NCI-H187 treated with DMSO at 0.1 percent for 48 hours (cell line): ENCODE measurements around the gene MINDY2.
"Not testable (repeated sequence)": the region's sequence is repeated elsewhere in the genome, so short reads cannot be mapped to it uniquely, and the experiment has no call there.

Source experiments
- DNase-seq: peaks from one replicate; lab custom pipeline; 2025; lab: John Stamatoyannopoulos, UW

The MINDY2 gene

GRCh38 chr15:58755350-58755749 is 15.8 kb upstream of the MINDY2 start:
- DNase-seq: no peak

DNA sequence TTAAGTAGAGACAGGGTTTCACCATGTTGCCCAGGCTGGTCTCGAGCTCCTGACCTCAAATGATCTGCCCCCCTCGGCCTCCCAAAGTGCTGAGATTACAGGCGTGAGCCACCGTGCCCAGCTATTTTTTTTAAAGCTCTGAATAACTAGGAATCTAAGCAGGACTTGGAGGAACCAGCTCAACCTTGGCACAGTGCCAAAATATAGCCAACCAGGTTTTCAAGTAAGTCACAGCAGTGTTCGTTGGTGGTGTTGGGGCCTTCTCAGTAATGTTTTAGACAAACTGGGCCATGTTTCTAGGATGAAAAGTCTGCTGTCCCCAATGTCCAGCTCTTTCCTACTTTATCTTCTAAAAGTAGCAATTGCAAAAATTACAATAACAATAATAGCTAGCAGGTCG is 15.1 kb upstream of the MINDY2 start:
- no peak for DNase-seq

DNA sequence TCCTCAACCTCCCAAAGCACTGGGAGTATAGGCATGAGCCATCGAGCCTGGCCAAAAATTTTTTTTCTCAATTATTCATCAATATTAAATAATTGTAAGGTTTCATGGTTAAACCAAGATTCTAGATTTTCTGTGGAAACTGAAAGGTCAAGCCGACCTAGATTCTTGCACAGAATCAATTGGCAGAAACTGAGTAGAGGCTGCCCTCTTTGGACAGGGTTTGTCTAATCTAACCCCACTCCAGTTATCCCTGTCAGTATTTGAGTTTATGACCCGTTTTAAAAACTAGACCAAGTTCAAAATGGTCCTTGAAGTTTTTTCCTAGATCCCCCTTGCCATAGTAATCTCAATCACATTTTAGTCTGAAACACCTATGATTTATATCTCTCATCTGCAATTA is 13.0 kb upstream of the MINDY2 start:
- no peak for DNase-seq

DNA sequence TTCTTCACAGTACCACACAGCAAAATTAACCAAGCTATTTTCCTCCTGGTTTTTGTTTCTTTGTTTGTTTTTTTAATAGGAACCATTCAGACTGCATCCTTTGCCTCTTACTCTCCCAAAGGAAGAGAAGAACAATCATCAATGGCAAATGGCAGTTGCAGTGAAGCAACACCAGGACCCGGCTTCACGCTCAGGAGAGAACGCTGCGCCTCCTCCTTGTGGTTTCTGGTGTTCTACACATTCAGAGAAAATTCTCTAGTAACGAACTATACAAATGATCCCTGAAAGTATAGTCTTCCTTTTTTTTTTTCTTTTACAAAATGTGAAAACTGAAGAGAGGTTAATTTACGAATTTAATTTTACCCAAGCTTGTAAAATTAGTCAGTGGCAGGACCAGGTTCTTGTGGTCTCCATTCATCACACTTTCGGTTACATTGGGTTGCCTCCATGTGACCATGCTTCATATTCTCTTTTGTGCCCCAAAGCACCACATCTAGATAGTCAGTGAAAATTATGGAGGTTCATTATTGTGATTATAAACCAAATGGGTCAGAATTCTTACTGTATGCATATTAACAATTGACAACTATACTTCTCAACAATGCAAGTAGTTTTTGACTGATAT is 10.6 kb upstream of the MINDY2 start:
- DNase-seq: no peak

- DNase-seq: no peak
Observed at GRCh38 chr15:58761010-58761388, 10.1 kb upstream of the MINDY2 start.

DNA sequence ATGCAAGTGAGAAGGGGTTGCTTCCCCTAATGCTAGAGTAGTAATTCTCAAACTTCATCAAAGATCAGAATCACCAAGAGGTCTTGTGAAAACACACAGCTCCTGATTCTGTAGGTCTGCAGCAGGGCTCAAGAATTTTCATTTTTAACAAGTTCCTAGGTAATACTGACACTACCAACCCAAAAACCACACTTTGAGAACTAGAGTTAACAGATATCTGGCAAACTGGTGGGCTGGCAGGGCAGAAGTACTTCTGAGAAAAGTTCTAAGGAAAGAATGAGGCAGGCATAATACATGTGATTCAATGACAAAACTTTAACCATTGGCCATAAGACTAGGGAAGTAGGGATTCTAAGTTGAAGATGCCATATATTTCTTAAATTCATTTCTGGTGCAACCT is 8.8 kb upstream of the MINDY2 start:
- no peak for DNase-seq

DNA sequence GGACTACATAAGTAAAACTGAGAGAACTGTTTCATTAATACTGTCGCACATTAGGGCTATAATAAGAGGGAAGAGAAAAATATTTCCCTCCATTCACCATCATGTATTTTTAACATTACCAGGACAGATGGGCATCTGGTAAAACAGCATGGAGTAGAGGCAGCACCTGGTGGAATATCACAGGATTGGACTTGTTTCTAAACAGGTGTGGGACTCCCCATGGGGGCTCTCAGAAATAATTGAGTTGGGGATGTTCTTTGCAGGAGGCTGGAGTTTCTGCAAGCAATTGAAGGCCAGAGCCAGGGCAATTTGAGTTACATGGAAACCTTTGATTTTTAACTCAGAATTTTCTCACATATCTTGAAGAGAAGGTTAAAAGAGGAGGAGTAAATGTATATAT is 8.4 kb upstream of the MINDY2 start:
- no peak for DNase-seq

DNA sequence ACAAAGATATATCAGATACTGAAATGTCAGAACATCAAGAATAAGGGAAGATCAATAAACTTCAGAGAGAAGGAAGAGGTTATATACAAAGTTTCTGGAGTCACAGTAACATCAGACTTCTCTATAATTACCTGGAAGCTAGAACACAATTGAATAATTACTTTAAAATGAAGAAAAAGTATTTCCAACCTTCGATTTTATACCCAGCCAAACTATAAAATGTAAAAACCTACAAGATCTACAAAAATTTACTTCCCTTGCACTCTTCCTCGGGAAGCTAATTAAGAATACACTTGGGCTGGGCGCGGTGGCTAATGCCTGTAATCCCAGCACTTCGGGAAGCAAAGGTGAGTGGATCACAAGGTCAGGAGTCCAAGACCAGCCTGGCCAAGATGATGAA is 6.6 kb upstream of the MINDY2 start:
- DNase-seq: no peak

DNA sequence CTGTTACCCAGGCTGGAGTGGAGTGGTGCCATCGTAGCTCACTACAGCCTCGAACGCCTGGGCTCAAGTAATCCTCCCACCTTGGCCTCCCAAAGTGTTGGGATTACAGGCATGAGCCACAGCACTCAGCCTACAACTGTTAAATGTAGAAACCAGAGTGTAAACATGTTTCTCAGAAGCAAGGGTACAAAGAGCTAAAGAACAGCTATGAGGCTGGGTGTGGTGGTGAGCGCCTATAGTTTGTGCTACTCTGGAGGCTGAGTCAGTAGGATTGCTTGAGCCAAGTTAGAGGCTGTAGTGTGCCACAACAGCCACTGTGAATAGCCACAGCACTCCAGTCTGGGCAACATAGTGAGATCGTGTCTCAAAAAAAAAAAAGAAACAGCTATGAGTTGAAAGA is 4.8 kb upstream of the MINDY2 start:
- DNase-seq: no peak

GRCh38 chr15:58768601-58769004 is 2.5 kb upstream of the MINDY2 start:
- DNase-seq: not testable (repeated sequence)

GRCh38 chr15:58770519-58770856 is 614 bp upstream of the MINDY2 start:
- DNase-seq: no peak

DNA sequence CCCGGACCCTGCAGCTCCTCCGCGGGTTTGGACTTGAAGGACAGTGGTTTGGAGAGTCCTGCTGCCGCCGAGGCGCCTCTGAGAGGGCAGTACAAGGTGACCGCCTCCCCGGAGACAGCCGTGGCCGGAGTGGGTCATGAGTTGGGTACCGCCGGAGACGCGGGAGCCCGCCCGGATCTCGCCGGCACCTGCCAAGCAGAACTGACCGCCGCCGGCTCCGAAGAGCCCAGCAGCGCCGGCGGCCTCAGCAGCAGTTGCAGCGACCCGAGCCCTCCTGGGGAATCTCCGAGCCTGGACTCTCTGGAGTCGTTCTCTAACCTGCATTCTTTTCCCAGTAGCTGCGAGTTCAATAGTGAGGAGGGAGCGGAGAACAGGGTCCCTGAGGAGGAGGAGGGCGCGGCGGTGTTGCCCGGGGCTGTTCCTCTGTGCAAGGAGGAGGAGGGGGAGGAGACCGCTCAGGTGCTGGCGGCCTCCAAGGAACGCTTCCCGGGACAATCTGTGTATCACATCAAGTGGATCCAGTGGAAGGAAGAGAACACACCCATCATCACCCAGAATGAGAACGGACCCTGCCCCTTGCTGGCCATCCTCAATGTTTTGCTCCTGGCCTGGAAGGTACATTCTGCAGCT is 634 bp downstream of the MINDY2 start:
- DNase-seq: no peak

GRCh38 chr15:58773024-58773423 is 1.9 kb downstream of the MINDY2 start:
- no peak for DNase-seq

DNA sequence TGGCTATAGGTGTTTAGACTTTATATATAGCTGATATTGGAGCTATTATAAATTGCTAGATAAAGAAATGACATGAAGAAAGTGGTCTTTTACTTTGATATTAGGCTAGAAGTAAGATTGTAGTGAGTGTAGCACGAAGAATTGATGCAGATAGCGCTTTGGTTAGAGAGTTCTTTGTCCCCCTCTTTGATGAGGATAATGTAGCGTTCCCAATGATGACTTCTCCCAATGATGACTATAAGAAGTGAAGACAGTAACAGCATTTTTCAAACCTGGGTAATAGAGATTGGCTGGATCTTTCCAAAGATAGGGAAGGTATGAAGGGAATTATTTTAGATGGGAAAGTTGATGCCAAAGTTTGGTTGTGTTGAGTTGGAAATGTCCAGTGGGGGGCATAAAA is 4.3 kb downstream of the MINDY2 start:
- DNase-seq: no peak

GRCh38 chr15:58777107-58777506 is 6.0 kb downstream of the MINDY2 start:
- DNase-seq: no peak

DNA sequence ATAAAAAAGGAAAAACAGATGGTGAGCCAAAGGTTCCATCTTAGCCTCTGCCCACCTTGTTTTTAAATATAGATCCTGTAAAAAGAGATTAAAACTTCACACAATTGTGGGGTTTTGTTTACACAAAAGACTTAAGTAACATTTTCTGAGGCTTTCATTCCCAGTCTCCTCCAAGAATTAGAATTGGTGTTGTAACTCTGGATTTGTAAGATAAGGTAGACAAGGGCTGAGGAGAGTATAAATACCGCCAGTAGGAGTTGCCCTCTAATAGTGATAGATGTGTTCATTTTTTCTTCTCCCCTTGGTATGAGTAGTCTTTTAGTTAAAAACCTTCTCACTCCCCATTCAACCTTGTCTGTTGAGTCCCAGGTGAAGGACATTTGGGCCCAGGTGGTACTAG is 8.5 kb downstream of the MINDY2 start:
- no peak for DNase-seq

DNA sequence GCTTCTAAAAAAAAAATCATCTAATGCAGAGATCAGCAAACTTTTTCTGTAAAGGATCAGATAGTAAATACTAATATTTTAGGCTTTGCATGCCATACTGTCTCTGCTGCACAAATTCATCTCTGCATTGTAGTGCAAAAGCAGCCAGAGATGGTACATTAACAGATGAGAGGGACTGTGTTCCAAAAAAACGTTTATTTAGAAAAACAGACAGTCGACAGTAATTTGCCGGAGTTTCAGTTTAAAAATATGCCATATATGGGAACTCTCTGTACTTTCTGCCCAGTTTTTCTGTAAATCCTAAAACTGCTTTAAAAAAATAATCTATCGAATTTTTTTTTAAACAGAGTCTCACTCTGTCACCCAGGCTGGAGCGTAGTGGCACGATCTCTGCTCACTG is 14.3 kb downstream of the MINDY2 start:
- DNase-seq: no peak

DNA sequence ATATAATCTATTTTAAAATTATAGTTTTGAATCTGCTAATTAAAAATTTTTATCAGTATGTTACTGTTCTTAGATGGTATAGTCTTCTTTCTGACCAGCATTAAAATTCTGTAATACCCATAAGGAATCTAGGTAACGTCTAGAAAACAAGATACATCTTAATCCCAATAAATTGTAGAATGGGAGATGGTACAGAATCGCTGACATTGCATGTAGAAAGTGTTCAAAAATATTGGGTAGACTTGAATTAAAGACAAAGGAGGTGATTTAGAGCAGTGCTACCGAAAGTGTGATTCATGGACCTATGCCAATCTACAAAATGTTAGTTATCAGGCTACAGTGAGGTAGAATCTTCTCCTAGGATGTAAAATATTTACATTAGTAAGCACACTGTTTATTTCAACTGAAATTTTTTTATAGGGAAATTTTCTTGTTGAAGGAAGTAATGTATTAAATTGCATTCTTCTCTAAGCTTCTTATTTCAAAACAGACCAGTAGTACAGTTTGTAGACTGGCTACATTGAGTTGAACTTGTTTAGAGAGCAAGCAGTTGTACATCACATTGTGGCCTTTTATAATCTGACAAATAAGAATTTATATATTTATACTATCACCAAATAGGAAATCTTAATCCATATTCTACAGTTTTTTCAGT is 17.1 kb downstream of the MINDY2 start:
- no peak for DNase-seq

DNA sequence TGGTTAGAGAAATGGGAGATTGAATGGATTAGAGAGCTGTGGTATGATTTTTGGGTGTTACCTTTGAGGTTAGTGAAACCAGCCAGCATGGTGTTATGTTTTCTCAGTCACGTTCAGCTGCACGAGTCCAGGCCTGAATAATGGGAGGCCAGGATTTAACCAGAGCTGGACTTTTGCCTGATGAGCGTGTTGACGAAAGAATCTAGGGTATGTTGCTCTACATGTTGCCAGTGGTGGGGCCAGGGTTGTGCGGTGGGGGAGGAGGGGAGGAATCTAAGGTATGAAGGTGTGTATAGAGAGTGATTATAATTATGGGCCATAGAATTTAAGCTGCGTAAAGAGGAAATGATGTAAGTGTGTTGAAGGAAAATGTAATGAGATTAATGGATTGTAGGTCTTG is 22.8 kb downstream of the MINDY2 start:
- no peak for DNase-seq

- no peak for DNase-seq
Observed at GRCh38 chr15:58795825-58796224, 24.7 kb downstream of the MINDY2 start.

- no peak for DNase-seq
Observed at GRCh38 chr15:58797505-58797904, 26.4 kb downstream of the MINDY2 start.

DNA sequence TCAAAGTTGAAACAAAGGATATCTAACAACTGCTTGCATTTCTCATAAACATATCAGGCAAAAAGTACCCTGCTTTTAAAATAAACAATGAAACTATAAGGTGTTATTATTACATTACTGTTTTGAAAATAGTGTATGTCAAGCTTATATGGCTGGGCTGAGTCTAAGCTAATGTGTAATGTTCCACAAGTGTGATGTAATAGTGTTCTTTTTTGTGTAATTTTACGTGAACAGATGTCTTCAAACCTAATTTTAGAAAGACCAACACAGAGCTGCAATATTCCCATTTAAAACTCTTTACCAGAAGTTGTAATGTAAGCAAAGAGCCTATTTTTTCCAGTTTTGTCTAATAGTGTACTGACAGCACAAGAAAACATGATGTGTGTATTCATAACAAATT is 34.0 kb downstream of the MINDY2 start:
- DNase-seq: no peak

GRCh38 chr15:58823267-58823666 is 52.2 kb downstream of the MINDY2 start:
- not testable (repeated sequence) for DNase-seq

GRCh38 chr15:58830556-58830955 is 59.5 kb downstream of the MINDY2 start:
- DNase-seq: no peak
